ENCODE results near the gene PID1. TPM values are rescaled to one million over a fixed set of nuclear protein-coding genes. Genes with fewer than 3 reads are reported as not detected.

The PID1 gene
- total RNA-seq, 1 donor from 2014 or later: 0.34 TPM

GRCh38 chr2:229235131-229235914 lies 35.8 kb downstream of the PID1 start:
- Mint-ChIP-seq H3K9me3 (ENCODE audit: low read depth) (peaks cover 9% of the 10 kb centered on the region), H3K4me3 (ENCODE audit: low read depth) (no peak overlapping the region), H3K27ac (no peak overlapping the region), H3K27me3 (no peaks in the 10 kb centered on the region), H3K4me1 (ENCODE audit: low read depth) (no peaks in the 10 kb centered on the region), H3K36me3 (ENCODE audit: insufficient read depth) (no peaks in the 10 kb centered on the region)
- DNase-seq (ENCODE audit: low spot score, unreplicated experiment): peak; percentile 30
- TF ChIP-seq, protein P1, sequence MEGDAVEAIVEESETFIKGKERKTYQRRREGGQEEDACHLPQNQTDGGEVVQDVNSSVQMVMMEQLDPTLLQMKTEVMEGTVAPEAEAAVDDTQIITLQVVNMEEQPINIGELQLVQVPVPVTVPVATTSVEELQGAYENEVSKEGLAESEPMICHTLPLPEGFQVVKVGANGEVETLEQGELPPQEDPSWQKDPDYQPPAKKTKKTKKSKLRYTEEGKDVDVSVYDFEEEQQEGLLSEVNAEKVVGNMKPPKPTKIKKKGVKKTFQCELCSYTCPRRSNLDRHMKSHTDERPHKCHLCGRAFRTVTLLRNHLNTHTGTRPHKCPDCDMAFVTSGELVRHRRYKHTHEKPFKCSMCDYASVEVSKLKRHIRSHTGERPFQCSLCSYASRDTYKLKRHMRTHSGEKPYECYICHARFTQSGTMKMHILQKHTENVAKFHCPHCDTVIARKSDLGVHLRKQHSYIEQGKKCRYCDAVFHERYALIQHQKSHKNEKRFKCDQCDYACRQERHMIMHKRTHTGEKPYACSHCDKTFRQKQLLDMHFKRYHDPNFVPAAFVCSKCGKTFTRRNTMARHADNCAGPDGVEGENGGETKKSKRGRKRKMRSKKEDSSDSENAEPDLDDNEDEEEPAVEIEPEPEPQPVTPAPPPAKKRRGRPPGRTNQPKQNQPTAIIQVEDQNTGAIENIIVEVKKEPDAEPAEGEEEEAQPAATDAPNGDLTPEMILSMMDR (IDR thresholded peaks at IDR 0.05; ENCODE audit: unreplicated experiment): no peak

GRCh38 chr2:229231885-229232284 lies 39.2 kb downstream of the PID1 start:
- Mint-ChIP-seq H3K27me3 (no peaks in the 10 kb centered on the region), H3K27ac (no peak overlapping the region), H3K4me1 (ENCODE audit: low read depth) (no peaks in the 10 kb centered on the region), H3K9me3 (ENCODE audit: low read depth) (no peaks in the 10 kb centered on the region), H3K4me3 (ENCODE audit: low read depth) (no peak overlapping the region), H3K36me3 (ENCODE audit: insufficient read depth) (no peaks in the 10 kb centered on the region)
- DNase-seq (ENCODE audit: low spot score, unreplicated experiment): no peak
- TF ChIP-seq, protein P1 (IDR thresholded peaks at IDR 0.05; ENCODE audit: unreplicated experiment): no peak

DNA sequence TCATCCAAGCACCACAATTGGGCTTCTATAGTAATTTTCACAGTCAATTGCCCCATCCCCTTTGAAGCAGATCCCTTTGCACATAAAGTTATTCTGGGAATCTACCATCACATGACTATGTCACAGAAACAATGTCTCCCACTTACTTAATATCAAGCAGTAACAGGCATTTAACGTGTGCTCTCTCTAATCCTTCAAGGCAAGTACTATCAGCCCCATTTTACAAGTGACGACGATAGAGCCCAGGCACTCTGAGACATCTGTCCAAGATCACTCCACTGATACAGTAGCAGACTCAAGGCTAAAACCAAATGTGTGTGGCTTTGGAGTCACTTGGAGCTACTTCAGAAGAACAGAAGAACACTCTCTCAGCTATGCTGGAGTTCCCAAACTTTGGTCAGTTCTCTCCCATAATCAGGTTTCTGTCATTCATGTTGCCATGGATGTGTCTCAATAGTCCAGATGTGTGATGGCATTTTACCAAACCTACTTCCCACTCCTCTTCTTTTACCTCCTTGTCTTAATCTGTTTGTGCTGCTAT lies 39.7 kb downstream of the PID1 start:
- no peak overlapping the region for H3K4me3 Mint-ChIP-seq (ENCODE audit: low read depth)
- TF ChIP-seq, protein P1 (IDR thresholded peaks at IDR 0.05; ENCODE audit: unreplicated experiment): no peak
- no peaks in the 10 kb centered on the region for H3K9me3 Mint-ChIP-seq (ENCODE audit: low read depth)
- H3K36me3 Mint-ChIP-seq (ENCODE audit: insufficient read depth): no peaks in the 10 kb centered on the region
- H3K27ac Mint-ChIP-seq: no peak overlapping the region
- no peaks in the 10 kb centered on the region for H3K4me1 Mint-ChIP-seq (ENCODE audit: low read depth)
- no peak for DNase-seq (ENCODE audit: low spot score, unreplicated experiment)
- H3K27me3 Mint-ChIP-seq: no peaks in the 10 kb centered on the region

- Mint-ChIP-seq H3K27ac (no peak overlapping the region), H3K4me1 (ENCODE audit: low read depth) (no peaks in the 10 kb centered on the region), H3K27me3 (no peaks in the 10 kb centered on the region), H3K9me3 (ENCODE audit: low read depth) (no peaks in the 10 kb centered on the region), H3K36me3 (ENCODE audit: insufficient read depth) (no peaks in the 10 kb centered on the region), H3K4me3 (ENCODE audit: low read depth) (no peak overlapping the region)
- TF ChIP-seq, protein P1 (IDR thresholded peaks at IDR 0.05; ENCODE audit: unreplicated experiment): no peak
- DNase-seq (ENCODE audit: low spot score, unreplicated experiment): no peak
Measured at GRCh38 chr2:229230911-229231310, 40.2 kb downstream of the PID1 start.

DNA sequence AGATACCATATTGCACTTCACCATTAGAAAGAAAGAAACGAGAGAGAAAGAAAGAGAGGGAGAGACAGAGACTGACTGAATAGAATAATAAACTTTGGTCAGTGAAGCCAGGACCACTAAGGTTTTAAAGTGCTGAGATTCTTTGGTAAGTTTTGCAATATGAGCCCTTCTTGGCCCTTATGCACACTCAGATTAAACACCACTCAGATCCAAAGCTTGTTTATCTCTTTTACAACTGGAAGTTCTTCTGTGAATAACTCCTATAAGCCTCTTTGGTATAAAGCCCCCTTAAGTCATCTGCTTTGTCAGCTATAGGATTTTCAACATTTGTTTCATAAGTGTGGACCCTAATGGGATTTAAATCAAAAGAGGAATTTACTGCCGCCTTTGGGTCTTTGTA lies 40.8 kb downstream of the PID1 start:
- H3K36me3 Mint-ChIP-seq (ENCODE audit: insufficient read depth): no peaks in the 10 kb centered on the region

More for the DNA sequence above, 40.8 kb downstream of the PID1 start:
- H3K9me3 Mint-ChIP-seq (ENCODE audit: low read depth): no peaks in the 10 kb centered on the region
- no peak for DNase-seq (ENCODE audit: low spot score, unreplicated experiment)
- TF ChIP-seq, protein P1 (IDR thresholded peaks at IDR 0.05; ENCODE audit: unreplicated experiment): no peak
- H3K27ac Mint-ChIP-seq: no peak overlapping the region
- H3K4me3 Mint-ChIP-seq (ENCODE audit: low read depth): no peak overlapping the region
- no peaks in the 10 kb centered on the region for H3K27me3 Mint-ChIP-seq
- no peaks in the 10 kb centered on the region for H3K4me1 Mint-ChIP-seq (ENCODE audit: low read depth)

Measured in progenitor cell of endocrine pancreas (in vitro differentiated cells).